Endothelial cell of umbilical vein (primary cell): ENCODE measurements around the gene HSH2D.
A peak's percentile ranks its signal among the peaks of the same experiment; 100 is the strongest.

ENCODE experiments used
- EZH2 ChIP-seq: IDR thresholded peaks from 2 replicates; pipeline ENCODE4 v1.6.1; 2012; ENCODE audit warnings: borderline replicate concordance, low read depth, mild to moderate bottlenecking, moderate library complexity, low read length, inconsistent platforms; ENCODE audit not compliant: severe bottlenecking
- JUN ChIP-seq: IDR thresholded peaks from 2 replicates; pipeline ENCODE4 v1.6.1; 2011; ENCODE audit warnings: borderline replicate concordance, low read depth; ENCODE audit not compliant: insufficient read length, insufficient read depth
- MYC ChIP-seq: IDR thresholded peaks from one replicate; pipeline ENCODE4 v1.6.1; 2011; ENCODE audit warnings: mild to moderate bottlenecking, low read depth, low read length
- POLR2A ChIP-seq: IDR thresholded peaks from 2 replicates; pipeline ENCODE4 v1.6.1; 2012; ENCODE audit warnings: low read depth, mild to moderate bottlenecking, control low read depth, low read length
- POLR2AphosphoS5 ChIP-seq: IDR thresholded peaks from 2 replicates; pipeline ENCODE4 v1.6.1; 2012; ENCODE audit warnings: low read depth, mild to moderate bottlenecking, control low read depth, low read length, moderate library complexity; ENCODE audit not compliant: insufficient read depth
- TF ChIP-seq, protein P1 (sequence below), 2 donors: IDR thresholded peaks; 1 replicate in 1 of 2; 2 replicates in 1 of 2; pipeline ENCODE4 v1.5.1; 2011; ENCODE audit warnings: low read length in 2 of 2, mild to moderate bottlenecking in 2 of 2, moderate library complexity in 2 of 2, control low read depth in 1 of 2, inconsistent platforms in 1 of 2, low read depth in 1 of 2; ENCODE audit not compliant: insufficient read depth in 1 of 2; ENCODE audit errors: extremely low read depth in 1 of 2
- TF ChIP-seq, protein P2 (sequence below): IDR thresholded peaks from 2 replicates; pipeline ENCODE4 v1.6.1; 2011; ENCODE audit not compliant: insufficient read depth, insufficient read length

DNA sequence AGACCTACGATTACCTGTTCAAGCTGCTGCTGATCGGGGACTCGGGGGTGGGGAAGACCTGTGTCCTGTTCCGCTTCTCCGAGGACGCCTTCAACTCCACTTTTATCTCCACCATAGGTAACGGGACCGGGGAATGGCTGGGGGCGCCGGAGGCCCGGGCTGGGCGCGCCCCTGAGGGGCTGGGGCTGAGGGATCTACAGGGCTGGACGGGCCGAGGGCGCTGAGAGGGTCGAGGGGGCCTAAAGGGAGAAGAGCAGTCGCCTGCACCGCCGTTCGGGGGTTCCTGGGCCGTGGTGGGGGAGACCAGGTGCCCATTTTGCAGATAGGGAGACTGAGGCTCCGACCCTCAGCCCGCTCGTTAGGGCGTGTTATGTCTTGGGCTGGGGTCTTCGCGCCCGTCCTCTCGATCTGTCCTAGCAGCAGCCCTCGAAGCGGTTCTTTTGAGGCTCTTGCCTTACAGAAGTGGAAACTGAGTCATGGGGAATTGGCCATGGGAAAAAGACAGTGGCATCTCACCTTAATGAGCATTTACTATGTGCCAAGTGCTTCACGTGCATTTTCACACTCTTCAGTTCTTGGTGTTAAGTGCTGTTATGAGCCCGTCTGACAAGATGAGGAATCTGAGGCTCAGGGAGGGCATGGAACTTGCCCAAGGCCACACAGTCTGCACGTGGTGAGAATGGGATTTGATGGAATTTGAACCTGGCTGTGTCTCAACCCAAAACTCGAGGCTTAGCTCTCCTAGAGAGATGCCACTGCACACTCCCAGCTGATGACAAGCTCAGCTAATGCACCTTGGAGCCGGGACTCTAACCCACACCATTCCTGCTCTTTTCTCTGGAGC lies 31.4 kb upstream of the HSH2D start:
- TF ChIP-seq POLR2A (peak; percentile 75), EZH2 (no peak), MYC (no peak), POLR2AphosphoS5 (no peak), JUN (no peak)
- TF ChIP-seq, protein P1, sequence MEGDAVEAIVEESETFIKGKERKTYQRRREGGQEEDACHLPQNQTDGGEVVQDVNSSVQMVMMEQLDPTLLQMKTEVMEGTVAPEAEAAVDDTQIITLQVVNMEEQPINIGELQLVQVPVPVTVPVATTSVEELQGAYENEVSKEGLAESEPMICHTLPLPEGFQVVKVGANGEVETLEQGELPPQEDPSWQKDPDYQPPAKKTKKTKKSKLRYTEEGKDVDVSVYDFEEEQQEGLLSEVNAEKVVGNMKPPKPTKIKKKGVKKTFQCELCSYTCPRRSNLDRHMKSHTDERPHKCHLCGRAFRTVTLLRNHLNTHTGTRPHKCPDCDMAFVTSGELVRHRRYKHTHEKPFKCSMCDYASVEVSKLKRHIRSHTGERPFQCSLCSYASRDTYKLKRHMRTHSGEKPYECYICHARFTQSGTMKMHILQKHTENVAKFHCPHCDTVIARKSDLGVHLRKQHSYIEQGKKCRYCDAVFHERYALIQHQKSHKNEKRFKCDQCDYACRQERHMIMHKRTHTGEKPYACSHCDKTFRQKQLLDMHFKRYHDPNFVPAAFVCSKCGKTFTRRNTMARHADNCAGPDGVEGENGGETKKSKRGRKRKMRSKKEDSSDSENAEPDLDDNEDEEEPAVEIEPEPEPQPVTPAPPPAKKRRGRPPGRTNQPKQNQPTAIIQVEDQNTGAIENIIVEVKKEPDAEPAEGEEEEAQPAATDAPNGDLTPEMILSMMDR (IDR thresholded peaks at IDR 0.05; ENCODE audit: extremely low read depth in 1 of 2, insufficient read depth in 1 of 2, low read depth in 1 of 2, low read length in 2 of 2) = no peak
- TF ChIP-seq, protein P2, sequence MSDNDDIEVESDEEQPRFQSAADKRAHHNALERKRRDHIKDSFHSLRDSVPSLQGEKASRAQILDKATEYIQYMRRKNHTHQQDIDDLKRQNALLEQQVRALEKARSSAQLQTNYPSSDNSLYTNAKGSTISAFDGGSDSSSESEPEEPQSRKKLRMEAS = no peak
